Right ventricle myocardium inferior (tissue), 1 donor: ENCODE data around the gene KRT15. TPM values are rescaled to one million over a fixed set of nuclear protein-coding genes. Genes with fewer than 3 reads are reported as not detected.

Experiments
- ATAC-seq: fragments of 200-7000 bp; cut with Tn5 transposase; one replicate; pipeline ENCODE4 v1.9.1; 2020; ENCODE audit warnings: mild to moderate bottlenecking, moderate library complexity
- DNase-seq: peaks from one replicate; pipeline ENCODE4 v3.0.0; 2021; ENCODE audit errors: missing footprints
- intact Hi-C: fragments of 100-400 bp; cut with DNase I; formaldehyde crosslinking; loops from one replicate; pipeline ENCODE4 v1.11.0; 2022
- total RNA-seq: library from RNA; stranded (reverse); fragmentation: NEBNext Ultra II Directional; extraction: Animal tissue kit (Norgen Biotek cat#: 25700); gene quantifications from one replicate; pipeline ENCODE4 v1.2.1, GENCODE V29; 2021
- donor health status: DM: no; HTN: yes; CAD: no; lungs with severe emphysema.

KRT15 gene
- total RNA-seq, 1 donor from 2014 or later, result not detected

DNA sequence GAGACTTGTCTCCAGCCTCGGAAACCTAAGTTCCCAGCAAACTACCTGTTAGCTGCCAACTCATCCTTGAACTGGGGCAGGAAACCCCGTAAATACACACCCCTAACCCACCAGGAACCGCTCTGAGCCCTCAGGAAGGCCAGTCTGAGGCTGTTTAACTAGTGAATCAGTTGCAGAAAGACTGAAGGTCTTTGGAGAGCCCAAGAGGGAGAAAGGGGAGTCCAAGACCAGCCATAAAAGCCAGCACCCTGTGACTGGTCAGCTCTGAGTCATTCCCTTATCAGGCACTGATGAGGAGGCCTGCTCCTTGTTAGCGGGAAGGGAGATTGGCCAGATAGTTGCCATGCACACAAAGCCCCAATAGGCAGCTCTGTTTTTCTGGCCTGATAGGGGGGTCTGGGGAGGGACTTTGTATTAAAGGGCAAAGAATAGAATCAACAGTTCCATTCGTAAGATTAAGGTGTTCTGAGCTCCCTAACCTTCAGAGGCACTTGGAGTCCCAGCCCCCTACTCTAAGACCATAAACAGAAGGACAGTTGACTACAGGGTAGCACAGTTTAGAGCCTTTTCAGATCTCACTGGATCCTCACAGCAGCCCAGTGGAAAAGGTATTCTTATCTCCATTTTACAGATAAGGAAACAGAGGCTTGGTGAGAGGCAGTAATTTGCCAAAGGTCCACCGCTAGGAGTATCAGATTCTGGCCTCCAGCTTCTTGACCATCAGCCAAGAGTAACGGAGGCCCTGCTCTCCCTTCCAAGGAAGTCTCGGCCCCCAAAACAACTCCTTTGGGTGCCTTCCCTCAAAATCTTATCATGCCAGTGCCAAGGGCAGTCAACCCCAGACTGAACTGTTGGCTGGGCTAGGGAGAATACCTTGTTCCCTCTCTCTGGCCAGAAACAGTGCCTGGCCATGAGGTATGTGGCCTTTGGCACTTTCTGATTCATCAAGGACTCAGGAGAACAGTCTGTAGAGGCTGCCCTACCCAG is 11.7 kb upstream of the KRT15 start:
- no peak for DNase-seq

DNA sequence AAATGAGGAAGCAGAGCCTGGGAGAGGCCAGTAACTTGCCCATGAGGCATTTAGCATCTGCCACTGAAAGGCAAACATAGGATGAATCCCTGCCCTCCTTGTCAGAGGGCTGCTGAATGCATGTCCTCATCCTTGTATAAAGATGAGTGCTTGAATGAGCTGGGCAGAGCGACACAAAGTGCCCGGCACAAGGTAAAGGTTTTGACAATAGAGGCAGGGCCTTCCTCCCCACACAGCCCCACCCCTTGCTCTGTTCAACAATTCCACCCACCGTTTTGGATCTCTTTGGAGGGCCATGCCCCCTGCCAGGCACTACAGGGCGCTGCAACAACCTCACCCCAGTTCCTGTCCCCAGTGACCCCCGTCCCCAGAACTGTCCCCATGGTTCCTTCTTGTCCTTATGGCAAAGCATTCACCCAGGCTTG is 10.8 kb upstream of the KRT15 start:
- intact Hi-C loops, result no loop called here
- no peak for DNase-seq
- no peak for ATAC-seq

More for the DNA sequence above, 11.7 kb upstream of the KRT15 start:
- intact Hi-C loops, result no loop called here
- ATAC-seq, result no peak

DNA sequence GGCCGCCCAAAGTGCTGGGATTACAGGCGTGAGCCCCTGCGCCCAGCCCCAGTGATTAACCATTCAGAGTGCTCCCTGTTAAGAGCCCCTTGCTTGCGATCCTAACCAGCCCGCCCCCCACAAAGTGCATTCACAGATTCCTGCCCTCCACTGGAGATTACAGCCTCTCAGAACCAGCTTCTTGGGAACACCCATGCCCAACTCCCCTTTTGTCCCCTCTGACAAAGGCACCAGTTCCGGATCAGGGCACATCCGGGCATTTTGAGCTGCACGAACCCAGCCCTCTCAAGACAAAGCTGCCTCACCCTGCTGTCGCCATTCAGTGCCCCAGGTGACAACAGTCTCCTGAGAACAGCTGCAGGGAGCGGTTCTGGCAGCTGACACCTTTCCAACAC is 10.3 kb upstream of the KRT15 start:
- DNase-seq (no peak), ATAC-seq (no peak)
- intact Hi-C loops, result no loop called here

DNA sequence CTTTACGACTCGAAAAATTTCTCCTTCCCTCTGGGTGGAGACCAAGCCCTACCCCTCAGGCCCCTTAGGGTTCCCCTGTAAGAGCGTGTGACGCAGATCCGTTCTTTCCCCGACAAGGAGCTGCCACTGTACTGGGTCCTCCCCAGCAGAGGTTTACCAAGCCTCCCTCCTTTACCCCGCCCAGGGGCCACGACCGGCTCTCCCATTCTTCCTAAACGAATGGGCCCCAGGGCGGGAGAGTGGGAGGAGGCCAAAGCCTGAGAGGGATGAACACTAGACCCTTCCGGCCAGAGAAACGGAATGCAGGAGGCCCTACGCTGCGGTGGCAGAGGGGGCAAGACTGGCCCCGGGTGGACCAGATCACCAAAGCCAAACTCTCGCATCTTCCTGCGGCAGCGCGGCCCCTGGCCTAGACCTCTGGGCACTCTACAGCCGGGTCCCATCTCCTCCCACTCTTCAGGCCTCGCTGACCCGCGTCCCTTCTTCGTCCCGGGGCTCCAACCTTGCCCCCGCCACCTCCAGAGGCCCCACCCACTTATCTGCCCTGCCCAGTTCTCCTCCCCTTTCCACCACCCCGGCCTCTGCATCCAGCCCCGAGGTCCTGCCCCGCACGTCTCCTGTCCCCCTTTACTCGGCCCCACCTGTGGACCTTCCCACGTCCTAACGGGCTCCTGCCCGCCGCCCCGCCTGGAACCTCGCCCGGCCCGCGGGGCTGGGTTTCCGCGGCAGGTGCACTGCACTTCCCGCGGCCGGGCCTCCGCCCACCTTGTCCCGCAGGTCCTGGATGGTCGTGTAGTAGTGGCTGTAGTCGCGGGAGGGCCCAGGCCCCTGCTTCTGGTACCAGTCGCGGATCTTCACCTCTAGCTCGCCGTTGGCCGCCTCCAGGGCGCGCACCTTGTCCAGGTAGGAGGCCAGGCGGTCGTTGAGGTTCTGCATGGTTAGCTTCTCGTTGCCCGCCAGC is 8.7 kb upstream of the KRT15 start:
- no peak for DNase-seq
- peak; percentile 14 for ATAC-seq
- intact Hi-C loops, result no loop called here

DNA sequence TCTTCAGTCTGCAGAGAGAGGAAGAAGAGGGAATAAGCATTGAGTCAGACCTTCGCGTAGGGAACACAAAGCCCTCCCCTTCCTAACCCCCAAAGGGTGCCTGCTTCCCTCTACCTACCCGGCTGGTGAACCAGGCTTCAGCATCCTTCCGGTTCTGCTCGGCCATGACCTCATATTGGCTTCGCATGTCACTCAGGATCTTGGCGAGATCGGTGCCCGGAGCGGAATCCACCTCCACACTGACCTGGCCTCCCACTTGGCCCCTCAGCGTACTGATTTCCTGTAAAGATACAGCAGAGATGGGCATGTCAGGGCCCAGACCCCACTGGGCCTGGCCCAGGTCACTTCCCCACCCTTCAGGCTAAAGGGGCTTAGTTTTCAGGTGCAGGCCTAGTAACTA is 5.6 kb upstream of the KRT15 start:
- no peak for ATAC-seq
- intact Hi-C loops, result no loop called here
- DNase-seq, result no peak

DNA sequence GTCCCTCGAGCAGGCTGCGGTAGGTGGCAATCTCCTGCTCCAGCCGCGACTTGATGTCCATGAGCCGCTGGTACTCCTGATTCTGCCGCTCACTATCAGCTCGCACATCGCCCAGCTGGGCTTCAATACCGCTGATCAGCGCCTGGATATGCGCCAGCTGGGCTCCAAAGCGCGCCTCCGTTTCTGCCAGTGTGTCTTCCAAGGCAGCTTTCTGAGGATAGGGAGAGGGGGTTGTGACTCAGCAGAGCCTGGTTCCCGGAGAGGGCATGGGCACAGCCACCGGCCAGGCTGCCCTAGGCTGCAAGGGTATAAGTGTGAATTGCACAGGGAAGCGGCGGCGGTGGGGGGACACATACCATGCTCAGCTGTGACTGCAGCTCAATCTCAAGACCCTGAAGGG is 5.1 kb upstream of the KRT15 start:
- DNase-seq (no peak), ATAC-seq (no peak)
- intact Hi-C loops, result no loop called here

DNA sequence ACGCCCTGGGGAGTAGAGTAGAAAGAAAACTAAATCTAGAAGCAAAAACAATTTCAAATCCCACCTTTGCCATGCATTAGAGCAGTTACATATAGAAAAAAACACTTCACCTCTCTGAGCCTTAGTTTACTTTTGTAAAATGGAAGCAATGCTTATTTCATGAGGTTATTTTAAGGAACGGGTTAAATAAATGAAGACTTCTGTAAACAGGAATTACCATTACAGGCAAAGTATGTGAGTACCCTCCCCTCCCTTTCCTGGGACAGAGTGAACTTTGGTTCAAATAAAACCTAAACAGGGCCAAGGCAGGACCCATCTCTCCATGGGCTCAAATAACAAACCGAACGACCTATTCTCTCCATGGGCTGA is 4.5 kb upstream of the KRT15 start:
- intact Hi-C loops, result no loop called here
- no peak for ATAC-seq
- DNase-seq, result no peak

DNA sequence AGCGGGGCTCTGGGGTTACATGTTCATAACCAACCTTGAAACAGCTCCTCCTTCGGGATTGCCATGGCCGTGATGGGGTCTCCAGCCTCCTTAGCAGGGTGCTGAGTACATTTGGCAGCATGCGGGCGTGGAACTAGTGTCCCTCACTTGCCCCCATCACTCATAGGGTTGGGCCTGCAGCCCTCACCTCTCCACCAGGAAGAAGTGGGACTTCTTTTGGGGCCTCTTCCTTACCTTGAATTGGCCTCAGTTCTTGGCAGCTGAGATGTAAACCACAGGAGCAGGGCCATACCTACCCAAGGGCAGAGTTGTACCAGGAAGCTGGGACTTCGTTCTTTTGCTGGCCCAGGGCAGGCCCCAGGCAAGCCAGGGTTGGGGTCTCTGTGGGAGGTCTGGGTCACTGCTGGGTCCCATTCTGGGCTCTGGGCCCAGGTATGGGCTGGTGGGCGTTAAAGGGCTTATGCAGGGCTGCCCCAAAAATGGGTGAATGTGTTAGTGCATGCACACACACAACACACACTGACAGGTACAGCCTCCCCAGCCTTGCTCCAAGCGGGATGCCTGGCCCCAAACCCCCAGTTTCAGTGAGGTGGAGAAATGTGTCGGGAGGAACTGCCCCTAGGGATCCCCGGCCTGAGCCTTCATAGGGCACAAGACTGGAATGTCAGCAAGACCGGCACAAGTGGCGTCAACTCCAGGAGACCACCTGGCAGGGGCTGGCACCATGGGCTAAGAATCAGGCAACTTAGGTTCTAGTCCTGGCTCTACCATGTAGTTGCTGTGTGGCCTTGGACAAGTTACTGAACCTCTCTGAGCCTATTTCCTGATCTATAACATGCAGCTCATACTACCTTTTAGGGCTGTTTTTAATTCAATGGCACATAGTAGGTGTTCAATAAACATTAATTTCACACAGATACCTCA is 3.9 kb upstream of the KRT15 start:
- ATAC-seq, result no peak
- intact Hi-C loops, result no loop called here
- DNase-seq, result no peak

DNA sequence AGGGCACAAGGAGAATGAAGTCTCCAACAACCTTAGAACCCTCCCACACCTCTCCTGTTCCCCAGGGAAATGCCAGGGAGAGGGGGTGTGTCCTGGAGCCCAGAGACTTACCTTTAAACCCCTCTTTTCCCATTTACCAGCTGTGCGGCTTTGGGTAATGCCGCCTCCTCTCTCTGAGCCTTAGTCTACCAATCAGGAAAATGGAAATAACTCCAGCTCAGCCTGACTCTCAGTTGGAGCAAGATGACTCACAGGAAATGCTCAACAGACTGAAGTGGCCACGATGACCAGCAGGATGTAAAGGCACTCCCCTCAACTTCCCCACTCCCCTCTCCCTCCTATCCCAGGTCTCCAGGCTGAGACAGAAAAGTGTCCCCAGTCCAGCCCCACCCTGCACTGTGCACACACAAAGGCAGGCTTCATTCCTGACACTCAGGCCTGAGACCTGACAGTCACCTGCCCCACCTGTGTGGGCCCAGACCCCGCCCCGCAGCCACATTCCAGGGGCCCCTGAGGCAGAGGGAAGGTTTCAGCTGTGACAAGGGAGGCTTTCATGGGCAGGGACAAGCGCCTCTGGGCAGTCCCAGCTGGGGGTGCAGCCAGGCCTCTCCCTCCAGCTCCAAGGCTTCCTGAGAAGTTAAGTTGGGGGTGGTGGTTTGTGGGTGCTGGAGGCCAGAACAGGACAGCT is 3.0 kb upstream of the KRT15 start:
- ATAC-seq, result no peak
- DNase-seq, result no peak
- intact Hi-C loops, result no loop called here

DNA sequence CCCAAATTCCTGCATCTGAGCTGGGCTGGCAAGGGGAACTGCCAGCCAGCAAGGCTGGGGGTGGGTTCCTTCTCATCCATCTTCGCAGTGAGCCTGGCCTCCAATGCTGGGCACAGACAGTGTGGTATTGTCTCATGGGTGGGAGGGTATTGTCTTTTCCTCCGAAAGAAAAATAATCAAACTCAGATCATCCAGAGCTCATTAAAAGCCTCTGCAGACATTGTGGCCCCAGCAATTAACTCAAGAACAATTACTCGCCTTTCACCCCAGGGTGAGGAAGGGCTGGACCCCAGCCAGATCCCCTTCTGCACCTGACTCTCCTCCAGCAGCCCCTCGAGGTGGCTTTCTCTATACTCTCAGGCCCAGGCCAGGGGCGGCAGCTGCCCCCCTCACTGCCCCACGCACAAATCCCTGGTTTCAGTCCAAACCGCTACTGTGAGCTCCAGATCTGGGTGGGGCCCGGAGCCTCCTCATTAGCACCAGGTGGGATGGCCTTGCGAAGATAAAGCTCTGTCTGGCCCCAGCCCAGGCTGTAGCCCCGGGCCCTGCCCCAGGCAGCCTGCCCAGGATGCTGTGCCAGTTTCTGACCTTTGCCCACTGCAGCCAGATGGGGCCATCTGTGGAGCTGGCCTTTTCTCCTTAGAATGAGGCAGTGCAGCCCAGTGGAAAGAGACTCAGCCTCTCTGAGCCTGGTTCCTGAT is 2.3 kb upstream of the KRT15 start:
- no peak for ATAC-seq
- DNase-seq, result no peak
- intact Hi-C loops, result no loop called here

DNA sequence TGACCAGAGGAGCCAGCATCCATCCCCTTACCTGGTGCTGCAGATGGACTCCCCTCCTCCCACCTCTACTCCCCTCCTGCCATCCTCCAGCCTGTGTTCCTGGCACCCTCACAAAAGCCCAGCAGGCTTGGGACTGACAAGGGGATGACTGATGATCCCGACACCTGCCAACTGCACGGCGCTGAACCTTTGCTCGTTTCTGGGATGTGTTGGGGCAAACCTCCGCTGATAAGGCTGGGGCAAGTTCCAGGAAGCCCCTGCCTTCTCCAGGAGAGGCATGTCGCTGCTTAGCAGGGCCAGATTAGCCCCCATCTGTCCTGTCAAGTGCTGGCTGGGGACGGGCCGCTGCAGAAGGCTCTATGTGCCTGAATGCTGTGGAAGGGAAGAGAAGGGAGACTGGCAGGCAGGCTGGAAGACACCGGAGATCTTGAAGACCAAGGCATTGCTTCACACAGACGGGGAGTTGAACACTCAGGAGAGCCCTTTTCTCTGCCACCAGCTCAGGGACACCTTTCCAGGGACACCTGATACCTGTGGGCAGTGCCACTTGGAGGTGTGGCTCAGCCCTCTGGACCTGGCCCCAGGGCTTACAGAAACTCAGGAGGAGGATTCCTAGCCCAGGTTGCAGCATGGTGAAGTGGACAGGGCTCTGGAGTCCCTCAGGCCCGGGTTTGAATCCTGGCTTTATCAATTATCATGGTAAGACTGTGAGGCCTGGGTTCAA is 973 bp upstream of the KRT15 start:
- intact Hi-C loops, result no loop called here
- ATAC-seq, result no peak
- DNase-seq, result no peak

DNA sequence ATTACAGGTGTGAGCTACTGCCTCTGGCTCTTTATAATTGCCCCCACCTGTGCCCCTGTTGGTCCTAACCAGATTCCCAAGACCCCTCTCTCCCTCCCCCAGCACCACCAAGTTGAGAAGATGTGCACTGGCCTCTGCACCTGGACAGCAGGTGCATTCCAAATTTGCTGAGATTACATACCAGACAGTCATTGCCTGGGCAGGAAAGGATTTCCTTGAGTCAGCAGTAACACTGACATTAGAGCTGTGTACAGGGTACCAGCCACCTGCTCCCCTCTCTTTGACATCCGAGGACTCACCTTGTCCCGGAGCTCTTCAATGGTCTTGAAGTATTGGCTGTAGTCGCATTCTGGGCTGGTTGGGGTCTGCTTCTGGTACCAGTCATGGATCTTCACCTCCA is 659 bp downstream of the KRT15 start:
- DNase-seq (no peak), ATAC-seq (no peak)
- intact Hi-C loops, result no loop called here

DNA sequence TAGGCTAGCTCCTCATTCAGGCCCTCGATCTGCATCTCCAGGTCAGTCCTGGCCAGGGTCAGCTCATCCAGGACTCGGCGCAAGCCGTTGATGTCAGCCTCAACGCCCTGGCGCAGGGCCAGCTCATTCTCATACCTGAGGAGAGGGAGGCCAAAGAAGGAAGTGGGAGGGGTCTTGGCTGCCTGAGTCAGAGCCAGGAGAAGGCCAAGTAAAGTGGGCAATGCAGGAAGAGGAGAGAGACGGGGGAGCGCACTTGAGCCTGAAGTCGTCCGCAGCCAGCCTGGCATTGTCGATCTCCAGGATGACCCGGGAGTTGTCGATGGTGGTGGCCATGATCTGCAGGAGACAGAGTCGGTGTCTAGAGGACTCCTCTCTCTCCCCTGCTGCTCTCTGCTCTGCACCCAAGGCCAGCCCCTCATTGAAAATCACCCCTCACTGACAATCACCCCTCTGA is 1.8 kb downstream of the KRT15 start:
- DNase-seq, result no peak
- no peak for ATAC-seq
- intact Hi-C loops, result no loop called here

DNA sequence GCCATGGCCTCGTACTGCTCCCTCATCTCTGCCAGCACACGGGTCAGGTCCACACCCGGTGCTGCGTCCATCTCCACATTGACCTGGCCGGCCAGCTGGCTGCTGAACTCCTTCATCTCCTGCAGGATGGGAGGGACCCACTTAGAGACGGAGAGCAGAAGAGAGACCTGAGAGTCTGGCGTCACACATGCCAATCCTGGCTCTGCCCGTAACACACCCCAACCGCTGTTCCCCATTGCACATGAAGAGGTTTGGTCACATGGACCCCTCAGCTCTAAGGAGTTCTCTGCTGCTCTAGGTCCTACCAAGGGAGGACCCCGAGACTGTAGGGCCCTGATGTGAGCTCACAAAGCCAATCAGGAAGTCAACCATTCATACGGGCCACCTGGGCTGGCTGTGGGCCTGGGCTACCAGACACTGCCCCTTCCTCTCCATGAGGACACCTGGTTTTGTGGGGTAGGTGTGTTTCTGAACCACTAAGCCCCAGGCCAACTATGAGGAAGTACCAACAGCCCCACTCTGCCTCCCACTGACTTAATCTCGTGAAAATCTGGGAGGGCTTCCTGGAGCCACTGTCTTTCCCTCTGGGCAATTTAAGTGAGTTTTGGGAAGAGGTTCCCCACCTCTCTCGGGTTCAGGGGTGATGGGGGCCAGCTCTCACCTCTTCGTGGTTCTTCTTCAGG is 2.4 kb downstream of the KRT15 start:
- DNase-seq, result no peak
- ATAC-seq, result no peak
- intact Hi-C loops, result no loop called here

DNA sequence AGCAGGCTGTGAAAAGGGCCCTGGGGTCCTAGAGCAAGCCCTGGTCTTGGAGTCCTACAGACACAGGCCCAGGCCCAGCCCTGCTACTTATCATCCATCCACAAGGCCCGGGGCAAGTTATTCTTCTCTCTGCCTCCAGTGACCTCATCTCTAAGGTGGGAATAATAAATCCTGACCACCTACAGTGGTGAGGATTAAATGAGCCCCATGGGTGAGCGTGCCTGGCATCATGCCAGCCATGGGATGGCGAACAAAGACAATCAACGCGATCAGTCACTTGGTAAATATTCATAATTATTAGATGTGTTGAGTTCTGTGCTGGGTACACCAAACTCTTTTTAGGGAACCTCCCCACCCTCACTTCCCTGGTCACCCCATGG is 5.5 kb downstream of the KRT15 start:
- ATAC-seq, result no peak
- intact Hi-C loops, result no loop called here
- DNase-seq, result no peak

DNA sequence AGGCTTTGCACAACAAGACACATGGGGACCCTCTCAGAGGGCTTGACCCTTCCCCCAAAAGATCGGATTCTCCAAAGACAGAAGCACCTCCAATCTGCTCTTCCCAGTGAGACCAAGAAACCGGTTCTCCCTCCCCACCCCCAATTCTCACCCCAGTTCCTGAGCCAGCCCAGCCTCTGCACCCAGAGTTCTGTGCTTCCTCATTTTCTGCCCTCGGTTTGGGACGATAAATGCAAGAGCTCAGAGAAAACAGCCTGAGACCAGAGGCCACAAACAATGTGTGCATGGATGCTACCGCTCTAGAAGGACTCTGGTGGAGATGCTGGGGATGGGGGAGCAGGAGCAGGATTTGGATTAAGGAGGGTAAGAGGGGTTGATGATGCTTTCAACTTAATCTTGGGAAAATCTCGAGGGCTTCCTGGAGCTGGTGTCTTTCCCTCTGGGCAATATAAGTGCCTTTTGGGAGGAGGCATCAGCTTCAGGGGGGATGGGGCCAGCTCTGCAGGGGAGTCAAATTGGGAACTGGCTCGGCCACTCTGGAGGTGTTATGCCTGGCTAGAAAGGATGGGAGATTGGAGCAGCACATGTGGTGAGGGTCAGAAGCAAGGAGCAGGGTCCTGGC is 6.0 kb downstream of the KRT15 start:
- intact Hi-C loops, result no loop called here
- no peak for ATAC-seq

More for the DNA sequence above, 6.0 kb downstream of the KRT15 start:
- DNase-seq, result no peak
